Neural cell (in vitro differentiated cells): ENCODE measurements around the gene TMEM184A. TPM values are rescaled to one million over a fixed set of nuclear protein-coding genes. Genes with fewer than 3 reads are reported as not detected.

ENCODE experiments used
- H2AFZ ChIP-seq: fragments of 200-600, 300-800 bp; sonication (generic), shearing (Covaris generic); 2 replicates; pipeline ENCODE4 v1.6.0; 2014; ENCODE audit warnings: low read depth, mild to moderate bottlenecking, antibody characterized with exemption, low read length, moderate library complexity
- H3F3A ChIP-seq: fragments of 200-600 bp; shearing (Covaris generic); 2 replicates; pipeline ENCODE4 v1.6.1; 2016; ENCODE audit warnings: mild to moderate bottlenecking, moderate library complexity, mixed read lengths, antibody characterized with exemption, low read length; ENCODE audit not compliant: insufficient read depth, poor library complexity, severe bottlenecking
- H3K27ac ChIP-seq: fragments of 200-600, 300-800 bp; sonication (generic), shearing (Covaris generic); 2 replicates; pipeline ENCODE4 v1.5.1; 2014; ENCODE audit warnings: mild to moderate bottlenecking, low read length, moderate library complexity
- H3K27me3 ChIP-seq: fragments of 300-800, 200-600 bp; sonication (generic), shearing (Covaris generic); 2 replicates; pipeline ENCODE4 v1.6.0; 2014; ENCODE audit warnings: mild to moderate bottlenecking, low read depth, low read length, moderate library complexity; ENCODE audit not compliant: insufficient read depth
- H3K36me3 ChIP-seq: fragments of 300-800, 200-600 bp; sonication (generic), shearing (Covaris generic); 2 replicates; pipeline ENCODE4 v1.5.1; 2014; ENCODE audit warnings: mild to moderate bottlenecking, antibody characterized with exemption, low read length, moderate library complexity; ENCODE audit not compliant: insufficient read depth
- H3K4me2 ChIP-seq: fragments of 300-800, 200-600 bp; sonication (generic), shearing (Covaris generic); 2 replicates; pipeline ENCODE4 v1.6.0; 2014; ENCODE audit warnings: mild to moderate bottlenecking, low read length
- H3K4me3 ChIP-seq: fragments of 300-800, 200-600 bp; sonication (generic), shearing (Covaris generic); 2 replicates; pipeline ENCODE4 v1.5.1; 2014; ENCODE audit warnings: mild to moderate bottlenecking, low read length, moderate library complexity
- H3K79me2 ChIP-seq: fragments of 200-600 bp; shearing (Covaris generic); replicated peaks from 2 replicates; pipeline ENCODE4 v1.6.0; 2014; ENCODE audit warnings: mild to moderate bottlenecking, low read length, moderate library complexity; ENCODE audit not compliant: insufficient read depth
- H3K9ac ChIP-seq: fragments of 300-800, 200-600 bp; sonication (generic), shearing (Covaris generic); 2 replicates; pipeline ENCODE4 v1.6.1; 2016; ENCODE audit warnings: mild to moderate bottlenecking, low read length, mixed read lengths
- H3K9me2 ChIP-seq: fragments of 200-600 bp; shearing (Covaris generic); 2 replicates; pipeline ENCODE4 v1.6.1; 2016; ENCODE audit warnings: mild to moderate bottlenecking, low read length, mixed read lengths; ENCODE audit not compliant: insufficient read depth
- H3K9me3 ChIP-seq: fragments of 200-600, 300-800 bp; sonication (generic), shearing (Covaris generic); 2 replicates; pipeline ENCODE4 v1.6.1; 2016; ENCODE audit warnings: mild to moderate bottlenecking, mixed run types, low read length, moderate library complexity, mixed read lengths
- H4K20me1 ChIP-seq: fragments of 200-600 bp; shearing (Covaris generic); 2 replicates; pipeline ENCODE4 v1.6.1; 2016; ENCODE audit warnings: mild to moderate bottlenecking, mixed run types; ENCODE audit not compliant: insufficient read depth
- EP300 ChIP-seq: fragments of 450-650 bp; conservative IDR thresholded peaks from 2 replicates; pipeline ENCODE4 v1.6.1; 2014; ENCODE audit warnings: antibody characterized with exemption, mild to moderate bottlenecking, moderate library complexity; ENCODE audit not compliant: poor library complexity, severe bottlenecking
- EZH2 ChIP-seq: fragments of 200-600, 300-800 bp; shearing (Covaris generic), sonication (generic); IDR thresholded peaks from 2 replicates; pipeline ENCODE4 v1.6.1; 2014; ENCODE audit warnings: antibody characterized with exemption, low read length, borderline replicate concordance, mild to moderate bottlenecking; ENCODE audit not compliant: insufficient read depth, poor library complexity, severe bottlenecking
- MXI1 ChIP-seq: fragments of 450-650 bp; conservative IDR thresholded peaks from 2 replicates; pipeline ENCODE4 v1.6.1; 2014; ENCODE audit warnings: antibody characterized with exemption, mild to moderate bottlenecking; ENCODE audit not compliant: poor library complexity, severe bottlenecking
- POLR2AphosphoS5 ChIP-seq: IDR thresholded peaks from 2 replicates; pipeline ENCODE4 v1.6.1; 2012
- RAD21 ChIP-seq: fragments of 450-650 bp; conservative IDR thresholded peaks from 2 replicates; pipeline ENCODE4 v1.6.1; 2014; ENCODE audit warnings: antibody characterized with exemption, mild to moderate bottlenecking, moderate library complexity
- SMC3 ChIP-seq: fragments of 450-650 bp; conservative IDR thresholded peaks from 2 replicates; pipeline ENCODE4 v1.6.1; 2014; ENCODE audit warnings: antibody characterized with exemption, mild to moderate bottlenecking, moderate library complexity; ENCODE audit not compliant: poor library complexity
- TAF1 ChIP-seq: IDR thresholded peaks from 2 replicates; pipeline ENCODE4 v1.6.1; 2012; ENCODE audit warnings: low read depth
- polyA plus RNA-seq: library from polyadenylated mRNA; depleted of rRNA; stranded (reverse); fragments of >200 nt; gene quantifications from 2 replicates; pipeline ENCODE4 v1.2.3, GENCODE V29; 2014
- TF ChIP-seq, protein P1 (sequence below): fragments of 450-650 bp; IDR thresholded peaks from 2 replicates; pipeline ENCODE4 v1.5.1; 2014; ENCODE audit warnings: antibody characterized with exemption, mild to moderate bottlenecking, moderate library complexity; ENCODE audit not compliant: poor library complexity, severe bottlenecking
- TF ChIP-seq, protein P2 (sequence below): IDR thresholded peaks from 2 replicates; pipeline ENCODE4 v1.6.1; 2012; ENCODE audit warnings: borderline replicate concordance

The TMEM184A gene
- polyA plus RNA-seq, 1 donor from 2014 or later = not detected

DNA sequence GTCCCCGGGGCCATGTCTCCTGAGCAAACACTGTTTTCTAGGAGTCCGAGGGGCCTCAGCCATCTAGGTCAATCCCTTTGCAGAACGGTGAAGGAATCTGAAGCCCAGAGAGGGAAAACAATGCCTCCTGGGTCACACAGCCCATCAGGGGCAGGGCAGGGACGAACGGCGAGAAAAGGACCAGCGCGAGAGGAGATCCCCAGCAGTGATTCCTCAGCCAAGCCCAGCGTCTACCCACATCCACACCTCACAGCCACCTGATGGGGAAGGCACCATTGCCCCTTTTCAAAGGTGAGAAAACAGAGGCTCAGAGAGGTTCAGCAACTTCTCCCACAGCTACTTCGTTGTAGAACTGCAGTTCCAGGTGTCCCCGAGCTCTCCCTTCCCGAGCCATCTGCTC, 31.7 kb upstream of the TMEM184A start:
- TF ChIP-seq, protein P1, sequence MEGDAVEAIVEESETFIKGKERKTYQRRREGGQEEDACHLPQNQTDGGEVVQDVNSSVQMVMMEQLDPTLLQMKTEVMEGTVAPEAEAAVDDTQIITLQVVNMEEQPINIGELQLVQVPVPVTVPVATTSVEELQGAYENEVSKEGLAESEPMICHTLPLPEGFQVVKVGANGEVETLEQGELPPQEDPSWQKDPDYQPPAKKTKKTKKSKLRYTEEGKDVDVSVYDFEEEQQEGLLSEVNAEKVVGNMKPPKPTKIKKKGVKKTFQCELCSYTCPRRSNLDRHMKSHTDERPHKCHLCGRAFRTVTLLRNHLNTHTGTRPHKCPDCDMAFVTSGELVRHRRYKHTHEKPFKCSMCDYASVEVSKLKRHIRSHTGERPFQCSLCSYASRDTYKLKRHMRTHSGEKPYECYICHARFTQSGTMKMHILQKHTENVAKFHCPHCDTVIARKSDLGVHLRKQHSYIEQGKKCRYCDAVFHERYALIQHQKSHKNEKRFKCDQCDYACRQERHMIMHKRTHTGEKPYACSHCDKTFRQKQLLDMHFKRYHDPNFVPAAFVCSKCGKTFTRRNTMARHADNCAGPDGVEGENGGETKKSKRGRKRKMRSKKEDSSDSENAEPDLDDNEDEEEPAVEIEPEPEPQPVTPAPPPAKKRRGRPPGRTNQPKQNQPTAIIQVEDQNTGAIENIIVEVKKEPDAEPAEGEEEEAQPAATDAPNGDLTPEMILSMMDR = no peak
- TF ChIP-seq POLR2AphosphoS5 (no peak), EP300 (no peak), TAF1 (no peak), MXI1 (no peak), RAD21 (no peak), SMC3 (no peak), EZH2 (no peak)
- TF ChIP-seq, protein P2, sequence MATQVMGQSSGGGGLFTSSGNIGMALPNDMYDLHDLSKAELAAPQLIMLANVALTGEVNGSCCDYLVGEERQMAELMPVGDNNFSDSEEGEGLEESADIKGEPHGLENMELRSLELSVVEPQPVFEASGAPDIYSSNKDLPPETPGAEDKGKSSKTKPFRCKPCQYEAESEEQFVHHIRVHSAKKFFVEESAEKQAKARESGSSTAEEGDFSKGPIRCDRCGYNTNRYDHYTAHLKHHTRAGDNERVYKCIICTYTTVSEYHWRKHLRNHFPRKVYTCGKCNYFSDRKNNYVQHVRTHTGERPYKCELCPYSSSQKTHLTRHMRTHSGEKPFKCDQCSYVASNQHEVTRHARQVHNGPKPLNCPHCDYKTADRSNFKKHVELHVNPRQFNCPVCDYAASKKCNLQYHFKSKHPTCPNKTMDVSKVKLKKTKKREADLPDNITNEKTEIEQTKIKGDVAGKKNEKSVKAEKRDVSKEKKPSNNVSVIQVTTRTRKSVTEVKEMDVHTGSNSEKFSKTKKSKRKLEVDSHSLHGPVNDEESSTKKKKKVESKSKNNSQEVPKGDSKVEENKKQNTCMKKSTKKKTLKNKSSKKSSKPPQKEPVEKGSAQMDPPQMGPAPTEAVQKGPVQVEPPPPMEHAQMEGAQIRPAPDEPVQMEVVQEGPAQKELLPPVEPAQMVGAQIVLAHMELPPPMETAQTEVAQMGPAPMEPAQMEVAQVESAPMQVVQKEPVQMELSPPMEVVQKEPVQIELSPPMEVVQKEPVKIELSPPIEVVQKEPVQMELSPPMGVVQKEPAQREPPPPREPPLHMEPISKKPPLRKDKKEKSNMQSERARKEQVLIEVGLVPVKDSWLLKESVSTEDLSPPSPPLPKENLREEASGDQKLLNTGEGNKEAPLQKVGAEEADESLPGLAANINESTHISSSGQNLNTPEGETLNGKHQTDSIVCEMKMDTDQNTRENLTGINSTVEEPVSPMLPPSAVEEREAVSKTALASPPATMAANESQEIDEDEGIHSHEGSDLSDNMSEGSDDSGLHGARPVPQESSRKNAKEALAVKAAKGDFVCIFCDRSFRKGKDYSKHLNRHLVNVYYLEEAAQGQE = no peak
- Histone ChIP-seq H3K36me3 (no peaks in the 10 kb centered on the region), H4K20me1 (no peaks in the 10 kb centered on the region), H3K79me2 (no peaks in the 10 kb centered on the region), H3K4me3 (no peak overlapping the region), H3K9me3 (no peaks in the 10 kb centered on the region), H3K9me2 (no peaks in the 10 kb centered on the region), H2AFZ (no peak overlapping the region), H3K9ac (no peak overlapping the region), H3K27ac (no peak overlapping the region), H3F3A (no peaks in the 10 kb centered on the region), H3K27me3 (no peaks in the 10 kb centered on the region), H3K4me2 (no peak overlapping the region)

DNA sequence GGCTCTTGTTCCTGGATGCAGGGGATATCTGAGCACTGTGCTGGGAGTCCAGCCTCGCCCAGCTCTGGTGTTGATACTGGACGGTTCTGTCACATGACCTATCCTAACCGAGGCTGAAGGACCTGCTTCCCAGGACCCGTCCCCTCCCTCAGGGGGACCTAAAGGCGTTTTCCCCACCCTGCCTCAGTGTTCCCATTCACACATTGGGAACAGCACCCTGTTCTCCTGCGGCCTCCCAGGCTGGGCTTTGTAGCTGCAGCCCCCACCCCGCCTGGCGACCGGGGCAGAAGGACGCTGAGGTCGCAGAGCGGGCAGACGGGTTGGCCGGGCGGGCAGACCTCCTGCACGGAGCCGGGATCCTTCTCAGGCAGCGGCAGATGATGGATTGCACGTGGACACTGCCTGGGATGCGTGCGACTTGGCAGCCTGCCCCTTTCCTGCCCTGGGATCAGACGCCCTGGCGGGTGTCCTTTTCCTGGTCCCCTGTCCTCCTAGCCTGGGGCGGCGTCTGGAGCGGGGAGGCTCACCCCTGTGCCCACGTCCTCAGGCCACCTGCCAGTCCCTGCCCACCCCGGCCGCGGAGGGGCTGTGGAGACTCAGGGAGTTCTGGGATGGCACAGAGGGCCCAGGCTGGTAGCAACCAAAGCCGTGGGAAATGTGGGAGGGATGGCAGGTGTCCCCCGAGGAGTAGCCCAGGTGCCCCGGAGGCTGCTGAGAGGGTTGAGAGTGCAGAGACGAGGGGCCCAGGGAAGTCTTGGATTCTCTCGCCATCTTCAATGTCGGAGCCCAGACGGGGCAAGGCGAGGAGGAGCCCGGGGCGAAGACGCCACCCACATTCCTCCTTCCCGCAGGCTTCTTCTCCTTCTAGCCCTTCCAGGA, 31.1 kb upstream of the TMEM184A start:
- no peaks in the 10 kb centered on the region for H3K9me3 ChIP-seq
- no peak overlapping the region for H3K27ac ChIP-seq
- H3F3A ChIP-seq = no peaks in the 10 kb centered on the region
- H4K20me1 ChIP-seq = no peaks in the 10 kb centered on the region
- no peak overlapping the region for H2AFZ ChIP-seq
- H3K27me3 ChIP-seq = no peaks in the 10 kb centered on the region
- H3K36me3 ChIP-seq = no peaks in the 10 kb centered on the region
- H3K4me2 ChIP-seq = no peak overlapping the region
- no peaks in the 10 kb centered on the region for H3K9me2 ChIP-seq
- H3K9ac ChIP-seq = no peak overlapping the region
- no peak overlapping the region for H3K4me3 ChIP-seq
- TF ChIP-seq EZH2 = no peak
- TF ChIP-seq, protein P2 = no peak
- TF ChIP-seq EP300 = no peak
- no peak for TF ChIP-seq RAD21
- TF ChIP-seq, protein P1 = no peak
- no peak for TF ChIP-seq TAF1
- no peak for TF ChIP-seq POLR2AphosphoS5
- no peak for TF ChIP-seq SMC3
- no peak for TF ChIP-seq MXI1
- no peaks in the 10 kb centered on the region for H3K79me2 ChIP-seq
